B cell (primary cell): ENCODE measurements around the gene DPH7.
"Not testable (repeated sequence)": the region's sequence is repeated elsewhere in the genome, so short reads cannot be mapped to it uniquely, and the experiment has no call there.

Experiments used
- EZH2 ChIP-seq: IDR thresholded peaks from 2 replicates; pipeline ENCODE4 v1.6.1; 2012; ENCODE audit warnings: borderline replicate concordance, low read depth, mild to moderate bottlenecking, moderate library complexity, low read length; ENCODE audit not compliant: insufficient read depth, poor library complexity, severe bottlenecking
- TF ChIP-seq, protein P1 (sequence below): fragments of 200-600 bp; IDR thresholded peaks from one replicate; pipeline ENCODE4 v1.8.0; 2022; ENCODE audit warnings: antibody characterized with exemption, mild to moderate bottlenecking

- TF ChIP-seq, protein P1, sequence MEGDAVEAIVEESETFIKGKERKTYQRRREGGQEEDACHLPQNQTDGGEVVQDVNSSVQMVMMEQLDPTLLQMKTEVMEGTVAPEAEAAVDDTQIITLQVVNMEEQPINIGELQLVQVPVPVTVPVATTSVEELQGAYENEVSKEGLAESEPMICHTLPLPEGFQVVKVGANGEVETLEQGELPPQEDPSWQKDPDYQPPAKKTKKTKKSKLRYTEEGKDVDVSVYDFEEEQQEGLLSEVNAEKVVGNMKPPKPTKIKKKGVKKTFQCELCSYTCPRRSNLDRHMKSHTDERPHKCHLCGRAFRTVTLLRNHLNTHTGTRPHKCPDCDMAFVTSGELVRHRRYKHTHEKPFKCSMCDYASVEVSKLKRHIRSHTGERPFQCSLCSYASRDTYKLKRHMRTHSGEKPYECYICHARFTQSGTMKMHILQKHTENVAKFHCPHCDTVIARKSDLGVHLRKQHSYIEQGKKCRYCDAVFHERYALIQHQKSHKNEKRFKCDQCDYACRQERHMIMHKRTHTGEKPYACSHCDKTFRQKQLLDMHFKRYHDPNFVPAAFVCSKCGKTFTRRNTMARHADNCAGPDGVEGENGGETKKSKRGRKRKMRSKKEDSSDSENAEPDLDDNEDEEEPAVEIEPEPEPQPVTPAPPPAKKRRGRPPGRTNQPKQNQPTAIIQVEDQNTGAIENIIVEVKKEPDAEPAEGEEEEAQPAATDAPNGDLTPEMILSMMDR: not testable (repeated sequence)
- TF ChIP-seq EZH2: not testable (repeated sequence)
Observed at GRCh38 chr9:137568445-137568844, 10.3 kb downstream of the DPH7 start.
